AG09319 (cell line): ENCODE measurements around the gene MEG3.

Experiments
- DNase-seq: peaks from one replicate; pipeline ENCODE4 v3.0.0-alpha.2; 2010; ENCODE audit warnings: low read depth; ENCODE audit errors: extremely low read depth
- CTCF ChIP-seq: IDR thresholded peaks from 2 replicates; pipeline ENCODE4 v1.5.1; 2011; ENCODE audit warnings: low read depth, mild to moderate bottlenecking, inconsistent platforms, low read length, moderate library complexity

The MEG3 gene

GRCh38 chr14:100844846-100845245 is 18.9 kb downstream of the MEG3 start:
- no peak for DNase-seq
- no peak for TF ChIP-seq CTCF

DNA sequence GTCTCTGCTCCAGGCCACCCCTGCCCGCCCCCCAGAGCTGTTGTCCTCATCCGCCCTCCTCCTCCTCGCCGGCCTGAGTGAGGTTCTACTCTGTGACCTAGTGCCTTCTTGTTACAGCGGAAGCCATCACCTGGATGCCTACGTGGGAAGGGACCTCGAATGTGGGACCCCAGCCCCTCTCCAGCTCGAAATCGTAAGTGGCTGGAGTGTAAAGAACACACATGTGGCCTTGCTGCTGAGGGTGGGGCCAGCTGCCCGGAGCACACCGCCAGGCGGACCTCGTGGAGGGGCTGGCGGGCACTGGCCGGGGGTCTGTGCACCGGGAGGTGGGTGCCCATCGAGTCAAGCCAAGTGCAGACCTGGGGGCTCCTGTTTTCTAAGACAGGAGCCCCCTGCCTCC is 19.4 kb downstream of the MEG3 start:
- no peak for DNase-seq
- TF ChIP-seq CTCF = no peak

DNA sequence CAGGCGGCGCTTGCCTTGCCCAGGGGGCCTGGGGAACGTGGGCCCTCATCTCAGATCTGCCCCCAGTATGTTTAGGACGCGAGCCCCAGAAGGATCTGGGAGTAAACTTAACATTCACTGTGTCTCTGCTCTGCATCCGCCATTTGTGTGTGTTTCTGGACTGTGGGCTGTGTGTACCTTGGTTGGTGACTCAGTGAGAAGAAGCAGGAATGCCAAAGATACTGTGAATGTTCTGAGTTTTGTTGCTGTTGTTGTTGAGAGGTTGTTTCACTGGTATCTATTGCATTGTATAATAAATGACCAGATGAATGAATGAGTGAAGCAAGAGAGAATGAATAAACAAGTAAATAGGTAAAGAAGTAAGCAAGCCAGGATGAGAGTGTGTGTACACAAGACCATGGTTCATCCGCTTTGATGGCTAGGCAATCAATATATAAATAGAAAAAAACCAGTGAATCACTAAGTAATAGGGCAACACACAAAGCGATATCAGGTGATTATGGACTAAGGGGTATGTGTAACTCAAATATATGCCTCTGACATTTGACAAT is 20.5 kb downstream of the MEG3 start:
- TF ChIP-seq CTCF = no peak
- DNase-seq = no peak

- TF ChIP-seq CTCF = no peak
- no peak for DNase-seq
Observed at GRCh38 chr14:100849115-100849781, 23.3 kb downstream of the MEG3 start.

- no peak for DNase-seq
Observed at GRCh38 chr14:100850841-100851585, 25.1 kb downstream of the MEG3 start.

DNA sequence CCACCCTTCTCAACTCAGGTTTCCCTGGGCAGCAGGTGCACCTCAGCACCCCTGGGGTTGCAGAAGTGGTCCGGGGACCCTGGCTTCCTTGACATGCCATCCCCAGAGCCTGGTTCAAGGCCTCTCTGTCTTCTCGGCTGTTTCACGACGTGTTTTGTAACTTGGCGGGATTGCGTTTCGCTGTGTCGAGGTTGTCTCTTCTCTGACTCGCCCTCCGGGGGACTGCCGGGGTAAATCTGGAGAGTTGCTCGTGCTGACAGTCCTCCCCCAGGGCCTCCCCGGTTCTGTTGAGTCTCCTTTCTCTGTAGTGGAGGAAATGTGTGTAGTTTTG is 25.6 kb downstream of the MEG3 start:
- no peak for TF ChIP-seq CTCF
- DNase-seq = no peak

More at GRCh38 chr14:100850841-100851585, 25.1 kb downstream of the MEG3 start:
- peak; percentile 59 for TF ChIP-seq CTCF

DNA sequence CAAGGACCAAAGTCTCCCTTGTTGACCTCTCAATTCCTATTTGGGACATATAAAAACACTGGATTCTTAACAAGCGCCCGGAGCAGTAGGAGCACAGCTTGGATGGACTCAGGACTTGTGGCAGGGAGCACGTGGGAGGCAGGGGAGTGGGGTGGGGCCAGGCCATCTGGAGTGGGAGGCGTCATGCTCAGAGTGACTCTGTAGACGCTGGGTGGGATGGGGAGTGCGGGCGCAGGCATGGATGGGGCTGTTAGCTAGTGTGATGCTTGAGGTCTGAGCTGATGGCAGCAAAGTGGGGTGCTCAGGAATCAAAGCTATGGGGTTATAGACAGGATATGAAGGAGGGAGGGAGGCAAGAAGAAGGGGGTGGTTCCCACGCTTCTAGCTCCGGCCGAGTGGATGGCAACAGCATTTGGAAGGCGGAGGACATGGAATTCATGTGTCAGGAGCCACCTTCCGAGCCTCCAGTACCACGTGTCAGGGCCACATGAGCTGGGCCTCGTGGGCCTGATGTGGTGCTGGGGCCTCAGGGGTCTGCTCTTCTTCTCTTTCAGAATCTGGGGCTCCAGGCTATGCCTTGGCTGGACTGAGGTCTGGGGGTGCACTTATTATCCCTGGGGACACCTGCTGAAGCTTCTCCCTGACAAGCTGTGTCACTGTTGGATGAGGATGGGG is 26.2 kb downstream of the MEG3 start:
- DNase-seq = no peak
- no peak for TF ChIP-seq CTCF
